Endothelial cell of umbilical vein (primary cell): ENCODE results near the gene FAAH. TPM values are rescaled to one million over a fixed set of nuclear protein-coding genes. Genes with fewer than 3 reads are reported as not detected.

Experiments
- BruUV-seq: library from RNA; stranded (reverse); fragments of 400-500 nt; replicated peaks from 2 replicates; lab custom pipeline; 2021; lab: Mats Ljungman, UMichigan
- CTCF ChIA-PET: fragments of 300-600, 350-600 bp; sonication (Branson Sonifier 250); formaldehyde crosslinking; loops from one replicate; lab custom pipeline; 2021; ENCODE audit warnings: antibody characterized with exemption, inconsistent platforms; lab: Charles Lee
- POLR2A ChIA-PET: fragments of 300-600, 350-600 bp; sonication (Branson Sonifier 250); formaldehyde crosslinking; loops from one replicate; lab custom pipeline; 2021; ENCODE audit warnings: antibody characterized with exemption, inconsistent platforms; lab: Charles Lee
- DNase-seq: peaks from one replicate; pipeline ENCODE4 v3.0.0-alpha.2; 2011; ENCODE audit warnings: low read depth, low spot score
- FAIRE-seq: peaks from 2 replicates; lab custom pipeline; 2011; peaks lifted over from hg19 to GRCh38; lab: Jason Lieb, UNC
- H2AFZ ChIP-seq: 2 replicates; pipeline ENCODE4 v1.6.0; 2012; ENCODE audit warnings: low read depth, low read length, control low read depth, inconsistent platforms
- H3K27ac ChIP-seq: 2 replicates; pipeline ENCODE4 v1.5.1; 2011; ENCODE audit warnings: low read depth, mild to moderate bottlenecking, control low read depth, low read length, moderate library complexity; ENCODE audit not compliant: insufficient read depth
- H3K27me3 ChIP-seq, 2 experiments: 2 replicates each; pipeline versions ENCODE4 v1.6.0 to v1.6.1; 2011; ENCODE audit warnings: low read length in 2 of 2, mixed read lengths in 1 of 2; ENCODE audit not compliant: control insufficient read depth in 2 of 2, insufficient read depth in 2 of 2
- H3K36me3 ChIP-seq, 2 experiments: 2 replicates in 1 of 2; 3 replicates in 1 of 2; pipeline ENCODE4 v1.5.1; 2011; ENCODE audit warnings: low read length in 2 of 2, mild to moderate bottlenecking in 1 of 2, moderate library complexity in 1 of 2; ENCODE audit not compliant: control insufficient read depth in 2 of 2, insufficient read depth in 2 of 2; ENCODE audit errors: extremely low read depth in 1 of 2
- H3K4me1 ChIP-seq: 3 replicates; pipeline ENCODE4 v1.5.1; 2011; ENCODE audit warnings: mild to moderate bottlenecking, low read length; ENCODE audit not compliant: control insufficient read depth, insufficient read depth; ENCODE audit errors: extremely low read depth
- H3K4me2 ChIP-seq: 2 replicates; pipeline ENCODE4 v1.6.1; 2011; ENCODE audit warnings: low read length, control low read depth, mixed read lengths; ENCODE audit not compliant: insufficient read depth
- H3K4me3 ChIP-seq, 3 experiments: fragments of 200-600 bp in 1 of 3; sonication (generic), shearing (Covaris generic) in 1 of 3; replicated peaks in 1 of 3; 2 replicates each; pipeline ENCODE4 v1.5.1; 2011 to 2016; ENCODE audit warnings: control low read depth in 3 of 3, low read length in 3 of 3, mild to moderate bottlenecking in 2 of 3, inconsistent platforms in 1 of 3, low read depth in 1 of 3, moderate library complexity in 1 of 3; ENCODE audit not compliant: insufficient read depth in 1 of 3
- H3K79me2 ChIP-seq: 2 replicates; pipeline ENCODE4 v1.6.0; 2012; ENCODE audit warnings: low read length, inconsistent platforms; ENCODE audit not compliant: control insufficient read depth, insufficient read depth
- H3K9ac ChIP-seq: replicated peaks from 2 replicates; pipeline ENCODE3; 2011; ENCODE audit warnings: low read length, control low read depth; ENCODE audit not compliant: insufficient read depth; ENCODE audit errors: extremely low read depth
- H3K9me1 ChIP-seq: replicated peaks from 3 replicates; pipeline ENCODE4 v1.6.0; 2011; ENCODE audit warnings: mild to moderate bottlenecking, low read length; ENCODE audit not compliant: control insufficient read depth, insufficient read depth; ENCODE audit errors: extremely low read depth
- H3K9me3 ChIP-seq: replicated peaks from 2 replicates; pipeline ENCODE4 v1.5.1; 2012; ENCODE audit warnings: low read length, inconsistent platforms; ENCODE audit not compliant: control insufficient read depth, insufficient read depth
- H4K20me1 ChIP-seq: replicated peaks from 2 replicates; pipeline ENCODE3; 2011; ENCODE audit warnings: mild to moderate bottlenecking, low read length; ENCODE audit not compliant: control insufficient read depth, insufficient read depth; ENCODE audit errors: extremely low read depth
- EZH2 ChIP-seq: IDR thresholded peaks from 2 replicates; pipeline ENCODE4 v1.6.1; 2012; ENCODE audit warnings: borderline replicate concordance, low read depth, mild to moderate bottlenecking, moderate library complexity, low read length, inconsistent platforms; ENCODE audit not compliant: severe bottlenecking
- FOS ChIP-seq: IDR thresholded peaks from 2 replicates; pipeline ENCODE4 v1.6.1; 2011; ENCODE audit warnings: mild to moderate bottlenecking, low read length, moderate library complexity, borderline replicate concordance; ENCODE audit not compliant: insufficient read depth
- GATA2 ChIP-seq: IDR thresholded peaks from 2 replicates; pipeline ENCODE4 v1.7.0; 2011; ENCODE audit warnings: low read depth, mild to moderate bottlenecking, moderate library complexity, mixed read lengths, low read length; ENCODE audit not compliant: insufficient read length, insufficient read depth
- JUN ChIP-seq: IDR thresholded peaks from 2 replicates; pipeline ENCODE4 v1.6.1; 2011; ENCODE audit warnings: borderline replicate concordance, low read depth; ENCODE audit not compliant: insufficient read length, insufficient read depth
- MAX ChIP-seq: IDR thresholded peaks from 2 replicates; pipeline ENCODE4 v1.6.1; 2011; ENCODE audit not compliant: insufficient read depth, insufficient read length
- MYC ChIP-seq: IDR thresholded peaks from one replicate; pipeline ENCODE4 v1.6.1; 2011; ENCODE audit warnings: mild to moderate bottlenecking, low read depth, low read length
- POLR2A ChIP-seq: IDR thresholded peaks from 2 replicates; pipeline ENCODE4 v1.6.1; 2012; ENCODE audit warnings: low read depth, mild to moderate bottlenecking, control low read depth, low read length
- POLR2AphosphoS5 ChIP-seq: IDR thresholded peaks from 2 replicates; pipeline ENCODE4 v1.6.1; 2012; ENCODE audit warnings: low read depth, mild to moderate bottlenecking, control low read depth, low read length, moderate library complexity; ENCODE audit not compliant: insufficient read depth
- dilution Hi-C: fragments of 300-500 bp; cut with MboI; formaldehyde crosslinking; loops from one replicate; pipeline ENCODE4 v1.15.0; 2019; ENCODE audit warnings: low sequenced_read_pairs; ENCODE audit not compliant: extremely low pct_ligation_motif_present
- intact Hi-C: fragments of 100-400 bp; cut with micrococcal nuclease; formaldehyde crosslinking; loops from one replicate; pipeline ENCODE4 v1.10.0; 2022
- polyA plus RNA-seq, 4 experiments: library from polyadenylated mRNA; depleted of rRNA in 3 of 4; stranded (reverse) in 3 of 4; unstranded in 1 of 4; fragments of >200 nt; gene quantifications; 2 replicates each; pipeline versions ENCODE4 v1.2.1 to v1.2.3, GENCODE V29; 2011 to 2012; ENCODE audit warnings: missing spikeins in 1 of 4
- total RNA-seq: library from RNA; stranded (reverse); gene quantifications from 2 replicates; pipeline ENCODE4 v1.2.3, GENCODE V29; 2021
- TF ChIP-seq, protein P1 (sequence below), 2 donors: IDR thresholded peaks; 1 replicate in 1 of 2; 2 replicates in 1 of 2; pipeline ENCODE4 v1.5.1; 2011; ENCODE audit warnings: low read length in 2 of 2, mild to moderate bottlenecking in 2 of 2, moderate library complexity in 2 of 2, control low read depth in 1 of 2, inconsistent platforms in 1 of 2, low read depth in 1 of 2; ENCODE audit not compliant: insufficient read depth in 1 of 2; ENCODE audit errors: extremely low read depth in 1 of 2

FAAH gene
- total and polyA plus RNA-seq, 2 donors (not counting 3 experiments of a cell fraction or from before 2014, with no cell fraction given) = 0.47 to 1.5 TPM

DNA sequence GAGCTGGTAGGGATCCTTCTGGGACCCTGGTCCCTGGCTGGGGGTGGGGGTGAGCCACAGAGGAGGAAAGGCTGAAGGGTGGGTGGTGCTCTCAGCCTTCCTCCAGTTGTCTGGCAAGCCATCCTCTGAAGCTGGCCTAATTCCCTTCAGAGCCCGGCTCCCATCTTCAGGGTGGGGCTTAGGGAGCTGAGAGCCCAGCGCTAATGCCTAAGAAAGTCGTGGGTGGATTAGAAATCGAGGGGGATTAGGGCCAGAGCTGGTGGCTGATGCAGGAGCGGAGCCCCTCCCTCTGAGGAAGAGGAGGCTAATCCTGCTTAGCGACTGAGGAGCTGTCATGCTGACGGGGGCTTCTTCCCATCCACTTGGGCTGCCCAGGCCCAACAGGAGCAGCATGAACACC is 64.7 kb downstream of the FAAH start:
- H3K27ac ChIP-seq = no peak overlapping the region
- H3K36me3 ChIP-seq = no peaks in the 10 kb centered on the region
- FAIRE-seq (no peak), DNase-seq (no peak)
- H3K27me3 ChIP-seq = peaks cover 21 to 34% of the 10 kb centered on the region in 2 experiments
- dilution Hi-C loops (no loop called here), intact Hi-C loops (no loop called here)
- H3K4me3 ChIP-seq = no peak overlapping the region
- no peaks in the 10 kb centered on the region for H3K9me1 ChIP-seq
- no peaks in the 10 kb centered on the region for H3K79me2 ChIP-seq
- ChIA-PET CTCF (interaction anchor here (0.7 to 5.8 kb wide), 3 partner anchors 12 to 17 kb away, joined by 3 to 29 read pairs (median 3); no protein-coding TSS in a partner anchor), POLR2A (no interaction called here)
- H3K9me3 ChIP-seq = no peaks in the 10 kb centered on the region
- no peaks in the 10 kb centered on the region for H4K20me1 ChIP-seq
- no peaks in the 10 kb centered on the region for H3K4me1 ChIP-seq
- H2AFZ ChIP-seq = no peak overlapping the region
- no peak overlapping the region for H3K4me2 ChIP-seq
- no peak overlapping the region for H3K9ac ChIP-seq
- BruUV-seq = no TSS peak
- TF ChIP-seq FOS (no peak), POLR2AphosphoS5 (no peak), POLR2A (no peak), MAX (no peak), JUN (no peak), GATA2 (no peak), MYC (no peak), EZH2 (no peak)
- TF ChIP-seq, protein P1, sequence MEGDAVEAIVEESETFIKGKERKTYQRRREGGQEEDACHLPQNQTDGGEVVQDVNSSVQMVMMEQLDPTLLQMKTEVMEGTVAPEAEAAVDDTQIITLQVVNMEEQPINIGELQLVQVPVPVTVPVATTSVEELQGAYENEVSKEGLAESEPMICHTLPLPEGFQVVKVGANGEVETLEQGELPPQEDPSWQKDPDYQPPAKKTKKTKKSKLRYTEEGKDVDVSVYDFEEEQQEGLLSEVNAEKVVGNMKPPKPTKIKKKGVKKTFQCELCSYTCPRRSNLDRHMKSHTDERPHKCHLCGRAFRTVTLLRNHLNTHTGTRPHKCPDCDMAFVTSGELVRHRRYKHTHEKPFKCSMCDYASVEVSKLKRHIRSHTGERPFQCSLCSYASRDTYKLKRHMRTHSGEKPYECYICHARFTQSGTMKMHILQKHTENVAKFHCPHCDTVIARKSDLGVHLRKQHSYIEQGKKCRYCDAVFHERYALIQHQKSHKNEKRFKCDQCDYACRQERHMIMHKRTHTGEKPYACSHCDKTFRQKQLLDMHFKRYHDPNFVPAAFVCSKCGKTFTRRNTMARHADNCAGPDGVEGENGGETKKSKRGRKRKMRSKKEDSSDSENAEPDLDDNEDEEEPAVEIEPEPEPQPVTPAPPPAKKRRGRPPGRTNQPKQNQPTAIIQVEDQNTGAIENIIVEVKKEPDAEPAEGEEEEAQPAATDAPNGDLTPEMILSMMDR (IDR thresholded peaks at IDR 0.05; ENCODE audit: extremely low read depth in 1 of 2, insufficient read depth in 1 of 2, low read depth in 1 of 2, low read length in 2 of 2) = no peak
